ENCODE data around the gene DGKD.

GRCh38 chr2:233435436-233436190, 81.3 kb downstream of the DGKD start:
- TF ChIP-seq CTCF (IDR thresholded peaks at IDR 0.05; ENCODE audit: low read depth, low read length) (no peak), EZH2phosphoT487 (IDR thresholded peaks at IDR 0.05; ENCODE audit: low read depth) (no peak)

All from OCI-LY3 (cell line).